ENCODE measurements around the gene AQP12A.

GRCh38 chr2:240737958-240738357 lies 46.3 kb downstream of the AQP12A start:
- TF ChIP-seq CTCF (conservative IDR thresholded peaks at IDR 0.05; ENCODE audit: low read depth in 2 of 2), result no peak
- no peak for TF ChIP-seq POLR2AphosphoS5 (IDR thresholded peaks at IDR 0.05; ENCODE audit: low read depth)
- no peak for TF ChIP-seq CREB1 (CRISPR knock-in tag; IDR thresholded peaks at IDR 0.05; ENCODE audit: low read depth)
- no peak for TF ChIP-seq EZH2 (IDR thresholded peaks at IDR 0.05; ENCODE audit: low read depth, unreplicated experiment)
- TF ChIP-seq REST (IDR thresholded peaks at IDR 0.05; ENCODE audit: unreplicated experiment), result no peak
- TF ChIP-seq ZNF462 (CRISPR knock-in tag; IDR thresholded peaks at IDR 0.05), result no peak
